GM18861 (cell line): ENCODE measurements around the gene PLD5.
A peak's percentile ranks its signal among the peaks of the same experiment; 100 is the strongest.
"Not testable (repeated sequence)": the region's sequence is repeated elsewhere in the genome, so short reads cannot be mapped to it uniquely, and the experiment has no call there.

ENCODE experiments used
- ATAC-seq: cut with Tn5 transposase; IDR thresholded peaks from one replicate; pipeline ENCODE4 v1.9.1; 2021; ENCODE audit not compliant: unreplicated experiment

Gene PLD5

GRCh38 chr1:242427519-242427918 lies 97.0 kb downstream of the PLD5 start:
- ATAC-seq = no peak

DNA sequence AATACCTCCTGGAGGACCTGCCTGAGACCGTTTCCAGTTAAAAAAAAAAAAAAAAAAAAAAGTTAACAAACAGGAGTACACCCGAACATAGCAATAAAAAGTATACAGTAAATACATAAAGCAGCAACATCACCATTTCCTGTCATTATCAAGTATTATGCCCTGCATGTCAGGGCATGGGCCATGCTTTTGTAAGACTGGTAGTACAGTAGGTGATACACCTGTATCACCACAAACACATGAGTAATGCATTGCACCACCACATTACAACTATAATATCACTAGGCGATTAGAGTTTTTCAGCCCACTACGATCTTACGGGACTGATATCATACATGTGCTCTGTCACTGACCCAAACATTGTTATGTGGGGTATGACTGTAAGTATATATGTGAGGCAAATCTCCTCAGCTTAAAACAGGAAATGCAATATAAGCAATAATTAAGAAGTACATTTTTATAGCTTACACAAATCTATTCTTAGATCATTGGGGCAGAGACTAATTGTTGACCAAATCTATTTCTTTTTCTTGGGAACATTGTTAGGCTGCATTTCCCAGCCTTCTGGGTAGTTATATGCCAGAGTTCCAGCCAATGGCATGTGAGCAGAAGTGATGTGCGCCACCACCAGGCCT lies 98.1 kb downstream of the PLD5 start:
- no peak for ATAC-seq

GRCh38 chr1:242425232-242425631 lies 99.3 kb downstream of the PLD5 start:
- ATAC-seq = no peak

DNA sequence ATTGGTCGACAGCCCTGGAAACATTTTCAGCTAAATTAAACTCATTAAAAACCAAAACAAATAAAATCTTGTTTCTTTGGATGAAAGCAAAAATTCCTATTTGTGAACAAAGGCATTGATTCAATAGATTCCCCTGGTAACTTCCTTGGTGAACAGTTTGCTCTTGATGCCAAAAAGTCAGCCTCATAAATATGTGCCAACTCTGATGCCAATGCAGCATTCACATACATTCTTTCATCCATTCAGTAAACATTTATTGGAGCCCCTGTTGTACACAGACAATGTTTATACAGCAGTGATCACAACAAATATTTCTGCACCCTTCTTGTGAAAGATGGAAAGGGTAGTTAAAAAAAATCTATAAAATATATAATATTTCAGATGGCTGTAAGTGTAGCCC lies 107.8 kb downstream of the PLD5 start:
- no peak for ATAC-seq

GRCh38 chr1:242412921-242413320 lies 111.6 kb downstream of the PLD5 start:
- ATAC-seq = no peak

DNA sequence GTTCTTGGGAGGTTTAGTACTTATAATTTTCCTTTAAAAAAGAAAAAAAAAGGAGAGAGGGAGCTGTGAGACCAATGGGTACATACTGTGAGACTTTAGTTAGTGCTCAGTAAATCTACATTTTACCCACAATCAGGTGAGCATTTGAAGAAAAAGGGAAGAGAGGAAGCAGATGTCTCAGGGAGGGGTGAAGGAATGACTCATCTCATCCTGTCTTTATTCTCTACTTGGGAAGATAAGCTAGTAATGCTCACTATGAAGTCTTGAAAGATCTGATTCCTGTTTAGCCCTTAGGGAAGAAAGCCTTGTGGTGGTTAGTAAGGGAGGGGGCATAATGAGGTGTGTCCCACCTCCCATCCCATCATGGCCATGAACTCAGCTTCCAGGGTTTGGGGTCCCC lies 112.6 kb downstream of the PLD5 start:
- ATAC-seq = no peak

DNA sequence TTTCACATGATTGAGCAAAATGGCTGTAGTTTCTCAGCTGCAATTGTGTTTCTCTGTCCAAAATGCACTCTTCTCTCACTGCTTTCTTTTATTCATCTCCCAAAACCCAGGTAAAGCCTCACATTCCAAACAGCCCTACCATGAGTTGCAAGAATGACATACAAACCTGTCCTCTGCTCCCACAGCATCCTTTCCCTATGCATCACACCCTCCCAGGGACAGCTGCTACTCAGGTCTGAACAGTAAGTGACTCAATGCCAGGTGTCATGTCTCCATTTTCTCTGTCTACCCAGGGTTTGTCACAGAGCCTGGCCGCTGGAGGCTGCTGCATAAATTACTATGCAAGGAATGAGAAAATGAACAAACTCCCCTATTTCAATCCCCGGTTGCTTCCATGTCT lies 118.5 kb downstream of the PLD5 start:
- no peak for ATAC-seq

DNA sequence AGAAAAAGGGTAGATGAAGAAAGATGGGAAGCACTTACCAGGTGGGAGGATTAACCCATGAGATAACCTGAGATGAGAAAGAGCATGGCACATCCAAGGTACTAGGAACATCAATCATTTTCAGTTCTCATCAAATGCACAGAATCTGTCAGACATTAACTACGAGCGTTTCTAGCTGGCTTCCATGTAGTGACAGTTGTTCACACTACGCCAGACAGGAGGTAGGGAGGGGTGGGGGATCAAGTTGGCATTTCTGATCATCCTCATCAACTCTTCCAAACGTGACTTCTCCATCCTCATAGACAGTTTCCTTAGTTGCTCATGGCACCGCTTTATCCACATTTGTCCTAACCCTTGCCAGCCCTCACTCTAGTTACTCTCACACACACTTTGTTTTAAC lies 120.2 kb downstream of the PLD5 start:
- no peak for ATAC-seq

- ATAC-seq = no peak
These were observed 121.5 kb downstream of the PLD5 start for GRCh38 chr1:242402956-242403355.

GRCh38 chr1:242401937-242402336 lies 122.6 kb downstream of the PLD5 start:
- ATAC-seq = no peak

GRCh38 chr1:242398351-242398750 lies 126.1 kb downstream of the PLD5 start:
- ATAC-seq = no peak

DNA sequence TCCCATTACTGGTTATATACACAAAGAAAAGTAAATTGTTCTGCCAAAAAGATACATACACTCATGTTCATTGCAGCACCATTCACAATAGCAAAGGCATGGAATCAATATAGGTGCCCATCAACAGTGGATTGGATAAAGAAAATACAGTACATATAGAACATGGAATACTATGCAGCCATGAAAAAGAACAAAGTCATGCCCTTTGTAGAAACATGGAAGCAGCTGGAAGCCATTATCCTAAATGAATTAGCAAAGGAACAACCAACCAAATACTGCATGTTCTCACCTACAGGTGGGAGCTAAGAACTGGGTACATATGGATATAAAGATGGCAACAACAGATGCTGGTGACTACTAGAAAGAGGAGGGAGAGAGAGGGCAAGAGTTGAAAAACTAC lies 132.6 kb downstream of the PLD5 start:
- no peak for ATAC-seq

- ATAC-seq = not testable (repeated sequence)
These were observed 148.4 kb downstream of the PLD5 start for GRCh38 chr1:242376121-242376520.

GRCh38 chr1:242350446-242350845 lies 174.1 kb downstream of the PLD5 start:
- not testable (repeated sequence) for ATAC-seq

- ATAC-seq = no peak
These were observed 174.9 kb downstream of the PLD5 start for GRCh38 chr1:242349636-242350035.

DNA sequence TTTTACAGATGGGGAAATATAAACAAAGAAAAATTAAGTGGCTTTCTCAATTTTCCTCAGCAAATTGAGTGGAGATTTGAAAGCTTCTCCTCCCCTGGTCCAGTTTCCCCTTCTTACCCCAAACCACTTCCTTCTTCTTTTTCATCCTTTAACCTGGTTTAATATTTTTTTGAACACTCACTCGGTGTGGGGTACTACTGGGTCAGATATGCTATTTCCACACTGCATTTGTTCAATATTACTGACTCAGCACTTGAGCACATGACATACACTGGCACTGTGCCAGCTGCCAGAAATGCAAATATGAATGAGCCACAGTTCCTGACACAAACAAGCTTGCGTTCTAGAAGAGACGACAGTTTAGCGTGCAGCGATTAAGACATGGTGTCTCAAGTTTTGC lies 193.6 kb downstream of the PLD5 start:
- peak; percentile 97 for ATAC-seq

DNA sequence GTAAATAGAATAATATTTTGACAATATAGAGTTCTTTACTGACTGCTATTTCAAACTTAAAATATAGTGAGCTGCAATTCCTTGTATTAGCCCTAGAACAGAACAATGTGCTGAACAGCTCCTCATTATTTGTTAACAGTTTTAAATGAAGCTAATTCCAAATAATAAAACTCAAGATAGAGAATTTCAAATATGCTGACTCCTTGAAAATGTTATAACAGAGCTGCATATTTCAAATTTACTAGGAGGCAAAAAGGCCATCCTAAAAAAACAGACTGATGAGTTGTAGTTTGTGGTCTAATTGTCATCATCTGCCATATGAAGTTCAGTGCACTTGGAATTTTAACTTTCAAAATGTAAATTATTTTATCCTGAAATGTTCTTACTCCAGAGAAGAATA lies 197.1 kb downstream of the PLD5 start:
- ATAC-seq = not testable (repeated sequence)

- not testable (repeated sequence) for ATAC-seq
These were observed 202.5 kb downstream of the PLD5 start for GRCh38 chr1:242321981-242322380.

DNA sequence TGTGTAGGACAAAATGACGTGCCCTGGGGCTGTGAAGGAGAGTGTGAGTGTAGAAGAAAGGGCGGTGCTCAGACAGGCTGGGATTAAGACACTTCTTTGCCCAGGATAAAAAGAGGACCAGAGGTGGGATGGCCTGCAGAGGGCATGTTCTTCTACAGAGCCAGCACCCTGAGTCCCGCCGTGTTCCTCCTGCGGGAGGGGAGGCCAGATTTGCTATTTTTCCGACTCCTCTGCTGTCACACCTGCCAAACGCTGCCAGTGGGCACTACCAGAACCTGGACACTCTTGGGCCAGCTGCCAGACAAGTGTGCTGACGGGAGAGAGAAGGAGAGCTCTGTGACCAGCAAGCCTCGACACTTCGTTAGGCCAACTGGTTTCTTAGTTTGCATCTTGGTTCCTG lies 206.4 kb downstream of the PLD5 start:
- no peak for ATAC-seq

DNA sequence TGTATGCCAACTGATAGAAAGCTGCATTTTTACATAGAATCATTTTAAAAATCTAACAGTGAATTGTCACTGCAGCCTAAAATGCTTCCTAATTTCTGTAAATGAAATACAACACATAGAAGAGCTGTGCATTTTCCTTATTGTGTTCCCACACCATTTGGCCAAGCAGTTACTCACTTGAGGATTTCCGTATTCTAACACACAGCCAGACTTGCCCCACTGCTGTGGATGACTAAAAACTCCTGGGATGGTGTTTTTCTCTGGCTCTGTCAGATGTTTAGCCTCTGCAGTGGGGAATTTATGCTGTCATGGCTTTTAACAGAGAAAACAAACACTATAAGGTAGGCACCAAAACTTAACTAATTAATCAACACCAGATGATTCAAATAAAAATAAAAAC lies 209.6 kb downstream of the PLD5 start:
- ATAC-seq = not testable (repeated sequence)

GRCh38 chr1:242314085-242314649 lies 210.3 kb downstream of the PLD5 start:
- ATAC-seq = not testable (repeated sequence)

DNA sequence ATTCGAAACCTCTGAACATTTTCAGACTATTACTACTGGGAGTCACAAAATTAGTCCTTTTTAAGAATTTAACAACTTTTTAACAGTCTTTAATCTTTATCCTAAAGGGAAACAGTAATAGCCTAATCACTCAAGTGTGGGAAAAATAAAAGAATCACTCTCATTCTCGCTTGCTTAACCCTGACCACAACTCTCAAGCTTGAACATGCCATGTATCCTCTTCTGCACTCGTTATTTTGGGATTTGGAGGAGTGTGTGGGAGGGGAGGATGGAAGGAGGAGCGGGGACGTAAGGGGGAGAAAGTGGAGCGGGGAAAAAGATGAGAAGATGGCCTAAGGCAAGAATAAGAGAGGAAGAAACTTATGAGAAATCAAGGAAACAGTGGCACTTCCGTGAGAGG lies 215.8 kb downstream of the PLD5 start:
- ATAC-seq = not testable (repeated sequence)

DNA sequence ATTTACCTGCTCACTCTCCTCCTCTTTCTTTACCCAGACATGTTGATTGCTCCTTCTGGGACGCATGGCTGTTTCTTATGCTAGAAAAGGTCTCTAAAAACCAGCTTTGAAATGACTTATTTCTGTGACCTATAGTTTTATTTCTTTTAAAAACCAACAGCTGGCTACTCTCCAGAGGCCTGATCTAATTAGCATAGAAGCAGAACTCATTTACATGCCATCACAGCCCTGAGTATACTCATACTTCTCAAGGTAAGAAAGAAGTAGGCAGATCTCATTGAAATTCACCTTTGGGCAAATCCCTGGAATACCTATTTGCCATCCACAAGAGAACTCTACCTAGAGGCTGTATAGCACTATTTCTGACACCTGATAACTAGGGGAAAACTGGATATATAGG lies 230.7 kb downstream of the PLD5 start:
- not testable (repeated sequence) for ATAC-seq
